Bronchial epithelial cell (primary cell): ENCODE results near the gene CASP9. TPM values are rescaled to one million over a fixed set of nuclear protein-coding genes. Genes with fewer than 3 reads are reported as not detected.

Experiments used
- DNase-seq: peaks from one replicate; pipeline ENCODE4 v3.0.0-alpha.2; 2010; ENCODE audit warnings: low read depth
- FAIRE-seq: peaks from 2 replicates; lab custom pipeline; 2011; peaks lifted over from hg19 to GRCh38; lab: Jason Lieb, UNC
- H3K27me3 ChIP-seq: 2 replicates; pipeline ENCODE4 v1.5.1; 2011; ENCODE audit warnings: low read length; ENCODE audit not compliant: control insufficient read depth, insufficient read depth
- H3K36me3 ChIP-seq: 2 replicates; pipeline ENCODE4 v1.5.1; 2011; ENCODE audit warnings: low read length; ENCODE audit not compliant: control insufficient read depth, insufficient read depth
- H3K4me3 ChIP-seq: 2 replicates; pipeline ENCODE4 v1.5.1; 2011; ENCODE audit warnings: mild to moderate bottlenecking, low read depth, low read length, control low read depth
- CTCF ChIP-seq: IDR thresholded peaks from 2 replicates; pipeline ENCODE4 v1.5.1; 2011; ENCODE audit warnings: mild to moderate bottlenecking, moderate library complexity, low read length, control low read depth, inconsistent platforms; ENCODE audit not compliant: insufficient read depth, severe bottlenecking
- total RNA-seq: library from RNA; depleted of rRNA; stranded (reverse); fragments of >200 nt; gene quantifications from 2 replicates; pipeline ENCODE4 v1.2.1, GENCODE V29; 2014

CASP9 gene
- 3.2 and 6.1 TPM in 2 replicates for total RNA-seq

DNA sequence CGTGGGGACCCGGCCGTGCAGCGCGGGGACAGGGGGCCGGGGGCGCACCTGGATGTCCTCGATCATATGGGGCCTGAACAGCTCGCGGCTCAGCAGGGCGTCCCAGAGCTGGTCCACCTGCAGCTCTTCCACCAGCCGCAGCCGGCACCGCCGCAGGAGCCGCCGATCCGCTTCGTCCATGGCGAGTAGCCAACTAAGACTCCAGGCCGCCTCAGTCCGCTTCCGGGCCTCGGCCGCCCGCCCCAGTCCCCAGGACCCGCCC, at the start of gene CASP9:
CASP9 (minus strand) TSS at position 195 of the 262 bp plus-strand sequence; CDS start at position 180, 15 bp downstream.
- peak within 1 kb of the TSS; percentile 68 for H3K4me3 ChIP-seq
- no peaks in the 10 kb centered on the region for H3K36me3 ChIP-seq
- FAIRE-seq: no peak
- no peaks in the 10 kb centered on the region for H3K27me3 ChIP-seq
- DNase-seq: no peak
- TF ChIP-seq CTCF: no peak

- Histone ChIP-seq H3K4me3 (no peak overlapping the region), H3K27me3 (no peaks in the 10 kb centered on the region), H3K36me3 (peaks cover 1% of the 10 kb centered on the region)
- FAIRE-seq (no peak), DNase-seq (peak; percentile 12)
- TF ChIP-seq CTCF: no peak
Observed at GRCh38 chr1:15573477-15573876, 49.5 kb upstream of the CASP9 start.

DNA sequence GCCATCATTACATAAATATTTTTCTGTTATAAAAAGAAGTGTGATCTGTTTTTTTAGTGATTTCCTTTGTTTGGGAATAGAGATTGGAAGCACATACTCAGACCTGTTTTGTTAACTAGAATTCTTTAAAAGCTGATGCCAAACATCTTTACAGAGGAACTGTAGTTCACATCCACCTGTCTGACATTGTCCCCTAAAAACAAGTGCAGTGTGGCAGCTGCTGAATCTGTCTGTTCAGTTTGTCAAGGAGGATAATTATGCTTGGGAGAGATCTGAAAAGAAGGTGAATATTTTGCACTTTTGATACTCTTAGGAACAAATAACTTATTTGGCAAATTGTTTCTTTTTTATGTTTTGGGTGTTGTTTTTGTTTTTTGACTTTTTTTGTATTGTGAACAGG, 47.3 kb upstream of the CASP9 start:
- peaks cover 6% of the 10 kb centered on the region for H3K36me3 ChIP-seq
- no peak for DNase-seq
- no peaks in the 10 kb centered on the region for H3K27me3 ChIP-seq
- H3K4me3 ChIP-seq: no peak overlapping the region
- no peak for TF ChIP-seq CTCF
- no peak for FAIRE-seq

DNA sequence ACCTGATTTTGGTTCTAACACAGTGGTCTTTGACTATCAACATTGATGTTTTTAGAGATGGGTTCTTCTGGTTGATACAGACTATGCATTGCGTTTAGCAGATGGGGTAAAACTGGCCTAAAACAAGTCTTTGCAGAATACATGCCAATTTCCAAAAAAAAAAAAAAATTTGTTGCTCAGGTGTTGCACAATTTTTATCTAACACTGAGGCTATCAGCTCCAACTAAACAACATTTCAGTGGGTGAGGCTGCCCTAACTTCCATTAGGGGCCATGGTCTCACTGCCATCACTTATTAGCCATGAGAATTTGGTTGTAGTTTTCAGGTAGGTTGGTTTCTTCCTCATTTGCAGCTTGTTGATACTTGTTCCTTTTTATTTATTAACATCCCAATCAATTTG, 46.8 kb upstream of the CASP9 start:
- peaks cover 7% of the 10 kb centered on the region for H3K36me3 ChIP-seq

DNA sequence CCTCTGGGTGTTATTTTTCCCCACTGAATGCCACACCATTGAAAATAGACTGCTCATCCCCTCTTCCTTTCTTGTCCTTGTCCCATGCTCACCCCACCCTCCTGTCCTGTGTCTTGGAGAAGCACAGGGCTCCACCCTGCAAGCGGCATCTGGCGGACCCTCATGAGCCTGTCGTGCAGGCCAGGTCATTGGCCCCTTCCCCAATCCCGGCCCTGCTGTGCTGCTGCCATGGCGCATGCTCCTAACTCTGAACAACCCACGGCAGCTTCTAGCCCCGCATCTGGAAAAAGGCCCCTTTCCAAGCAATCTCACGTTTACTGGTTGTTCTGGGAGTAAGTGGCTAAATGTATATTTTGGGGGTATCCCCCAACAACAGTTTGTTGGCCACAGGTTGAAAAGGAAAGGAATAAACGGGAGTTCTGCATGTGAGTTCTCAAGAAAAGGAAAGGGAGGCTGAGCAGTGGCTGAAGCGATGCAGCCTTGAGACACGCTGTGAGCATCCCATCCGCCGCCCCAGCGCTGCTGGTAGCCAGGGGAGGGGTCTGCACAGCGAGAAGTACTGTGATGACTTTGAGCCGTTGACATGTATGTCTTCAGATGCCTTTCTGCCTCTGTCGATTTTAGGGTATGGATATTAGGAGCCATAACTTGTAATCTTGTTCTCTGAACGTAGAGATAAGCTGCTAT, 44.5 kb upstream of the CASP9 start:
- Histone ChIP-seq H3K36me3 (peaks cover 10% of the 10 kb centered on the region), H3K4me3 (no peak overlapping the region), H3K27me3 (no peaks in the 10 kb centered on the region)
- FAIRE-seq: no peak
- no peak for DNase-seq
- TF ChIP-seq CTCF: no peak

More for the DNA sequence above, 46.8 kb upstream of the CASP9 start:
- no peak overlapping the region for H3K4me3 ChIP-seq
- TF ChIP-seq CTCF: no peak
- FAIRE-seq (no peak), DNase-seq (no peak)
- H3K27me3 ChIP-seq: no peaks in the 10 kb centered on the region
